Measurements from ENCODE around the gene SIRT4. TPM values are rescaled to one million over a fixed set of nuclear protein-coding genes. Genes with fewer than 3 reads are reported as not detected.

Gene SIRT4
- polyA plus RNA-seq, 1 donor, result 3.2 TPM

Other genes with a start within 250 kb of the SIRT4 start
- 29.4 TPM for gene RAB35, start 185.6 kb upstream of the SIRT4 start, polyA plus RNA-seq
- gene GCN1, start 107.6 kb upstream of the SIRT4 start, polyA plus RNA-seq, result 51.0 TPM
- gene RPLP0, start 101.2 kb upstream of the SIRT4 start, polyA plus RNA-seq, result 3,198 TPM
- 118 TPM for gene PXN, start 36.6 kb upstream of the SIRT4 start, polyA plus RNA-seq
- not detected for gene RNU4-2, start 10.4 kb upstream of the SIRT4 start, polyA plus RNA-seq
- gene RNU4-1, start 9.1 kb upstream of the SIRT4 start, polyA plus RNA-seq, result not detected
- gene PLA2G1B, start 25.5 kb downstream of the SIRT4 start, polyA plus RNA-seq, result 0.79 TPM
- gene MSI1, start 66.8 kb downstream of the SIRT4 start, polyA plus RNA-seq, result 8.2 TPM
- 402 TPM for gene COX6A1, start 135.8 kb downstream of the SIRT4 start, polyA plus RNA-seq
- 32.7 TPM for gene TRIAP1, start 144.1 kb downstream of the SIRT4 start, polyA plus RNA-seq
- gene GATC, start 144.1 kb downstream of the SIRT4 start, polyA plus RNA-seq, result 34.8 TPM
- gene SRSF9, start 167.4 kb downstream of the SIRT4 start, polyA plus RNA-seq, result 138 TPM
- 377 TPM for gene DYNLL1, start 193.8 kb downstream of the SIRT4 start, polyA plus RNA-seq
- gene COQ5, start 226.8 kb downstream of the SIRT4 start, polyA plus RNA-seq, result 47.8 TPM
- gene RNF10, start 232.0 kb downstream of the SIRT4 start, polyA plus RNA-seq, result 91.8 TPM